GM12878 (cell line): Measurements from ENCODE around the gene RARA. TPM values are rescaled to one million over a fixed set of nuclear protein-coding genes. Genes with fewer than 3 reads are reported as not detected.

ENCODE experiments used
- ATAC-seq: fragments of 200-7000 bp; cut with Tn5 transposase; 3 replicates; pipeline ENCODE4 v1.9.1; 2020; ENCODE audit warnings: mild to moderate bottlenecking, moderate library complexity
- BruUV-seq: library from RNA; stranded (reverse); fragments of 400-500 nt; replicated peaks from 2 replicates; lab custom pipeline; 2021; lab: Mats Ljungman, UMichigan
- CTCF ChIA-PET: fragments of 300-600 bp; sonication (Branson Sonifier 250); formaldehyde crosslinking; extraction: SDS; loops from one replicate; lab custom pipeline; 2021; ENCODE audit warnings: inconsistent platforms; lab: Yijun Ruan, JAX
- POLR2A ChIA-PET: fragments of 350-600 bp; formaldehyde crosslinking; extraction: SDS; loops from one replicate; lab custom pipeline; 2021; ENCODE audit warnings: inconsistent platforms; lab: Charles Lee
- RAD21 ChIA-PET: fragments of 300-600 bp; sonication (Branson Sonifier 250); formaldehyde crosslinking; loops from one replicate; lab custom pipeline; 2023; ENCODE audit warnings: antibody characterized with exemption; ENCODE audit not compliant: unreplicated experiment; lab: Charles Lee
- SMC1A ChIA-PET: fragments of 300-600 bp; sonication (Branson Sonifier 250); formaldehyde crosslinking; loops from one replicate; lab custom pipeline; 2023; ENCODE audit not compliant: unreplicated experiment, uncharacterized antibody; lab: Charles Lee
- DNase-seq: peaks from one replicate; pipeline ENCODE4 v3.0.0-alpha.2; 2011; ENCODE audit warnings: low read depth, low spot score
- FAIRE-seq: peaks from 3 replicates; lab custom pipeline; 2011; peaks lifted over from hg19 to GRCh38; lab: Jason Lieb, UNC
- H2AFZ ChIP-seq: 2 replicates; pipeline ENCODE4 v1.6.0; 2011; ENCODE audit warnings: low read depth, low read length, control low read depth; ENCODE audit not compliant: control insufficient read depth
- H3K27ac ChIP-seq: 2 replicates; pipeline ENCODE4 v1.5.1; 2011; ENCODE audit warnings: control low read depth; ENCODE audit not compliant: control insufficient read depth, insufficient read depth
- H3K27me3 ChIP-seq, 2 experiments: replicated peaks in 1 of 2; 2 replicates each; pipeline versions ENCODE4 v1.6.0 to v1.6.1; 2011; ENCODE audit warnings: low read length in 1 of 2; ENCODE audit not compliant: control insufficient read depth in 2 of 2, insufficient read depth in 2 of 2
- H3K36me3 ChIP-seq, 2 experiments: 2 replicates each; pipeline ENCODE4 v1.5.1; 2011; ENCODE audit warnings: low read length in 1 of 2; ENCODE audit not compliant: control insufficient read depth in 2 of 2, insufficient read depth in 2 of 2
- H3K4me1 ChIP-seq: 2 replicates; pipeline ENCODE4 v1.6.1; 2011; ENCODE audit warnings: mild to moderate bottlenecking, low read length, moderate library complexity, mixed read lengths; ENCODE audit not compliant: control insufficient read depth, insufficient read depth
- H3K4me2 ChIP-seq: 2 replicates; pipeline ENCODE4 v1.6.0; 2011; ENCODE audit warnings: control low read depth; ENCODE audit not compliant: control insufficient read depth, insufficient read depth
- H3K4me3 ChIP-seq: fragments of 200-600 bp; sonication (generic); 2 replicates; pipeline ENCODE4 v1.5.1; 2016
- H3K79me2 ChIP-seq: 2 replicates; pipeline ENCODE4 v1.6.0; 2011; ENCODE audit warnings: low read length; ENCODE audit not compliant: control insufficient read depth, insufficient read depth
- H3K9ac ChIP-seq: 2 replicates; pipeline ENCODE4 v1.8.0; 2011; ENCODE audit warnings: low read length, control low read depth, mixed read lengths; ENCODE audit not compliant: control insufficient read depth, insufficient read depth
- H3K9me3 ChIP-seq: replicated peaks from 3 replicates; pipeline ENCODE4 v1.5.1; 2011; ENCODE audit warnings: mild to moderate bottlenecking, low read length; ENCODE audit not compliant: control insufficient read depth, insufficient read depth
- H4K20me1 ChIP-seq: 2 replicates; pipeline ENCODE4 v1.6.0; 2011; ENCODE audit not compliant: control insufficient read depth, insufficient read depth
- EP300 ChIP-seq, 2 experiments: fragments of 150-350 bp in 1 of 2; IDR thresholded peaks; 2 replicates each; pipeline ENCODE4 v1.6.1; 2011 to 2012; ENCODE audit warnings: low read depth in 2 of 2, low read length in 2 of 2, borderline replicate concordance in 1 of 2, improper control_type of control experiment in 1 of 2, inconsistent platforms in 1 of 2; ENCODE audit not compliant: control insufficient read depth in 1 of 2
- PML ChIP-seq: IDR thresholded peaks from 2 replicates; pipeline ENCODE4 v1.6.1; 2012; ENCODE audit warnings: low read length, inconsistent platforms
- RFX5 ChIP-seq: IDR thresholded peaks from 2 replicates; pipeline ENCODE4 v1.6.1; 2011; ENCODE audit warnings: low read depth, low read length, improper control_type of control experiment
- TAF1 ChIP-seq: IDR thresholded peaks from 2 replicates; pipeline ENCODE4 v1.6.1; 2011; ENCODE audit warnings: mild to moderate bottlenecking, low read depth, low read length, borderline replicate concordance
- ZNF207 ChIP-seq: fragments of 450-650 bp; IDR thresholded peaks from 2 replicates; pipeline ENCODE4 v1.6.1; 2014; ENCODE audit warnings: antibody characterized with exemption, mild to moderate bottlenecking, borderline replicate concordance
- WGBS: methylation state at CpG from one replicate; pipeline ENCODE4 v1.1.6; 2016; ENCODE audit warnings: low lambda C conversion rate; ENCODE audit not compliant: insufficient replicate concordance, insufficient coverage; ENCODE audit errors: missing lambda C conversion rate; 5-methylcytosine and 5-hydroxymethylcytosine counted together
- in situ Hi-C: fragments of 300-500 bp; cut with MboI; formaldehyde crosslinking; loops from 9 replicates; pipeline ENCODE4 v1.14.3; 2018; ENCODE audit warnings: mixed read lengths
- intact Hi-C: fragments of 100-400 bp; cut with micrococcal nuclease; formaldehyde crosslinking; loops from one replicate; pipeline ENCODE4 v1.14.2; 2022; ENCODE audit not compliant: unreplicated experiment
- polyA plus RNA-seq, 11 experiments: library from polyadenylated mRNA; depleted of rRNA in 4 of 11; unstranded in 6 of 11; stranded (reverse) in 5 of 11; fragments of >200 nt; fragmentation: Nextera tagmentation in 4 of 11; fragmentation: Illumina TruSeq in 1 of 11; extraction: Ambion mirVana in 4 of 11; extraction: Trizol in 1 of 11; gene quantifications; 1 replicate in 1 of 11; 2 replicates in 10 of 11; pipeline versions ENCODE4 v1.2.1 to v1.2.3, GENCODE V29; 2011 to 2016; ENCODE audit warnings: inconsistent platforms in 2 of 11, missing spikeins in 2 of 11, low read depth in 1 of 11
- total RNA-seq, 4 experiments: library from RNA; depleted of rRNA in 3 of 4; stranded (reverse); fragments of >200 nt in 3 of 4; fragmentation: Illumina TruSeq in 1 of 4; extraction: Trizol in 1 of 4; gene quantifications; 2 replicates each; pipeline versions ENCODE4 v1.2.1 to v1.2.3, GENCODE V29; 2013 to 2021

Gene RARA
- total and polyA plus RNA-seq, 10 of the 15 experiments (the other 5 are each of a cell fraction or from before 2014, with no cell fraction given) = 0.13 to 33.6 (median 13.6) TPM

DNA sequence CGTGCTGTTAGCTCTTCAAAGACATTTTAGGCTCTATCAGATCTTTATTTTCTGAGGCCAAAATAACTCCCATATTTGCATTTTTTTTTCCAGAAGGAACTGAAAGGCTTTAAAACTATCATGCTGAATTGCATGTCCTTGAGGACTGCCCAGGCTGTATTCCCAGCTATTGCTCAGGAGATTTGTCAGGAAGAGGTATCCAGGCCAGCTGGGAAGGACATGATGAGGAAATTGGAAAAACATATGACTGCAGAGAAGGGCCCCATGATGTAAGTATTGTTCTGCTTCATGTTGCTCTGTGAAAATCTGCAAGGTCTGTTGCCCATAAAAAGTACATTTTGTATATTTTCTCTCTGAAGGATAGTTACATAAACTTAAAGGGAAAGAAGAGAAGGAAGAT, 15.6 kb upstream of the RARA start:
- Histone ChIP-seq H3K27me3 (no peaks in the 10 kb centered on the region), H4K20me1 (no peaks in the 10 kb centered on the region), H3K27ac (no peak overlapping the region), H3K4me1 (peaks cover 9% of the 10 kb centered on the region), H3K4me3 (no peak overlapping the region; the same call in 1 of the 2 replicates), H2AFZ (no peak overlapping the region), H3K36me3 (peaks cover 10 to 14% of the 10 kb centered on the region in 2 experiments), H3K9ac (no peak overlapping the region), H3K9me3 (no peaks in the 10 kb centered on the region), H3K4me2 (0 out of 2 replicates have a peak overlapping the region, but pooled peaks have one; percentile 9), H3K79me2 (peaks cover 28% of the 10 kb centered on the region)
- in situ Hi-C loops (loop anchor here (25.0 kb wide), 1 partner anchor 281 kb away; the partner anchor contains the start of gene CSF3), intact Hi-C loops (loop anchor here (5.0 kb wide), 2 partner anchors 76 to 181 kb away; partner anchors contain the start of gene WIPF2)
- TF ChIP-seq ZNF207 (no peak), PML (no peak), TAF1 (no peak), EP300 (IDR thresholded peaks at IDR 0.05; ENCODE audit: borderline replicate concordance in 1 of 2, control insufficient read depth in 1 of 2, low read depth in 2 of 2, low read length in 2 of 2) (no peak), RFX5 (no peak)
- SMC1A ChIA-PET = interaction anchor here (0.6 to 7.8 kb wide), 11 partner anchors 12 to 180 kb away, joined by 3 to 74 read pairs (median 3); no protein-coding TSS in a partner anchor
- 91% methylated on average over 1 of the region's 1 CpG for WGBS
- no peak for FAIRE-seq
- no peak for DNase-seq
- RAD21 ChIA-PET = interaction anchor here (0.6 to 4.2 kb wide), 7 partner anchors 9 to 193 kb away, joined by 3 to 28 read pairs (median 3); partner anchors contain the start of gene NR1D1
- no TSS peak for BruUV-seq
- POLR2A ChIA-PET = interaction anchor here (0.6 to 1.7 kb wide), 4 partner anchors 10 to 93 kb away, joined by 3 to 5 read pairs (median 4); no protein-coding TSS in a partner anchor
- CTCF ChIA-PET = interaction anchor here (0.6 to 13.0 kb wide), 14 partner anchors 11 to 659 kb away, joined by 3 to 186 read pairs (median 4); no protein-coding TSS in a partner anchor
- ATAC-seq = no peak
